Smooth muscle cell (in vitro differentiated cells): ENCODE results near the gene NEB. TPM values are rescaled to one million over a fixed set of nuclear protein-coding genes. Genes with fewer than 3 reads are reported as not detected.

Experiments used
- DNase-seq: peaks from one replicate; lab custom pipeline; 2025; ENCODE audit not compliant: unreplicated experiment; lab: John Stamatoyannopoulos, UW
- H2AFZ ChIP-seq: fragments of 200-600 bp; sonication (generic); 2 replicates; pipeline ENCODE4 v1.6.0; 2016; ENCODE audit warnings: antibody characterized with exemption, low read depth, mild to moderate bottlenecking
- H3F3A ChIP-seq: fragments of 200-600 bp; sonication (generic); 2 replicates; pipeline ENCODE4 v1.6.0; 2017; ENCODE audit warnings: antibody characterized with exemption, low read depth
- H3K27ac ChIP-seq: fragments of 200-600 bp; sonication (generic); 2 replicates; pipeline ENCODE4 v1.5.1; 2016; ENCODE audit warnings: low read depth, mild to moderate bottlenecking
- H3K27me3 ChIP-seq: fragments of 200-600 bp; sonication (generic); 2 replicates; pipeline ENCODE4 v1.6.1; 2016; ENCODE audit warnings: low read depth, mild to moderate bottlenecking
- H3K36me3 ChIP-seq: fragments of 200-600 bp; sonication (generic); 2 replicates; pipeline ENCODE4 v1.5.1; 2016; ENCODE audit warnings: low read depth
- H3K4me1 ChIP-seq: fragments of 200-600 bp; sonication (generic); 2 replicates; pipeline ENCODE4 v1.5.1; 2016; ENCODE audit warnings: low read depth
- H3K4me2 ChIP-seq: fragments of 200-600 bp; sonication (generic); 2 replicates; pipeline ENCODE4 v1.6.0; 2016; ENCODE audit warnings: mild to moderate bottlenecking
- H3K4me3 ChIP-seq: fragments of 200-600 bp; sonication (generic); 2 replicates; pipeline ENCODE4 v1.5.1; 2016; ENCODE audit warnings: mild to moderate bottlenecking
- H3K79me2 ChIP-seq: fragments of 200-600 bp; sonication (generic); 2 replicates; pipeline ENCODE4 v1.6.0; 2016; ENCODE audit warnings: low read depth, mild to moderate bottlenecking
- H3K9ac ChIP-seq: fragments of 200-600 bp; sonication (generic); 2 replicates; pipeline ENCODE4 v1.6.0; 2016; ENCODE audit warnings: low read depth
- H3K9me3 ChIP-seq: fragments of 200-600 bp; sonication (generic); replicated peaks from 2 replicates; pipeline ENCODE4 v1.5.1; 2016; ENCODE audit warnings: low read depth
- H4K20me1 ChIP-seq: fragments of 200-600 bp; sonication (generic); 2 replicates; pipeline ENCODE4 v1.6.0; 2016; ENCODE audit warnings: low read depth
- WGBS: methylation state at CpG from one replicate; pipeline ENCODE4 v1.1.7; 2016; ENCODE audit warnings: low lambda C conversion rate; 5-methylcytosine and 5-hydroxymethylcytosine counted together
- polyA plus RNA-seq: library from polyadenylated mRNA; unstranded; fragments of >200 nt; fragmentation: Nextera tagmentation; extraction: Ambion mirVana; gene quantifications from 2 replicates; pipeline ENCODE4 v1.2.1, GENCODE V29; 2016
- total RNA-seq: library from RNA; depleted of rRNA; stranded (reverse); fragments of >200 nt; gene quantifications from 2 replicates; pipeline ENCODE4 v1.2.3, GENCODE V29; 2014
- TF ChIP-seq, protein P1 (sequence below): fragments of 200-600 bp; sonication (generic); IDR thresholded peaks from 2 replicates; pipeline ENCODE4 v1.5.1; 2017; ENCODE audit warnings: borderline replicate concordance, mild to moderate bottlenecking, antibody characterized with exemption; ENCODE audit not compliant: insufficient read depth, poor library complexity, severe bottlenecking

The NEB gene
- total and polyA plus RNA-seq, 2 experiments from 2014 or later: 0.18 to 1.3 TPM

DNA sequence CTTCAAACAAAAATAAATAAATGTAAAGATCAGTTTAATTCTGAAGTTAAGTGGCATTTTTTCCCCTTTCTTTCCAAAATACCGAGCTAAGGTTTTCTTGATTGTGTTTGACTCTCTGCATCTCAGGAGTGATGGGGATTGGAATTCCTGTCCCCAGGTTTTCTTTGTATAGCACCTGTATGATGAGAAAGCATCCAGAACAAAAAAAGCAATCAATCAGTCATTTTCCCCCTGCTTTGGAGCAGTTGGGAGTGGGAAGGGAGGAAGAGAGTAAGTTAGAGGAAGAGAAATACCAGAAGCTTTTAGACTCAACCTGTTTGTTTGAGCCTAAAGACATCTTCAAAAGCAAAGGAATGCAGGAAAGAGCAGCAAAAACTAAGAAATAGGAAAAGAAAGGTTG is 236.1 kb downstream of the NEB start:
- H3K4me1 ChIP-seq: peaks cover 3% of the 10 kb centered on the region
- WGBS: 76% methylated on average over 1 of the region's 1 CpG
- TF ChIP-seq, protein P1, sequence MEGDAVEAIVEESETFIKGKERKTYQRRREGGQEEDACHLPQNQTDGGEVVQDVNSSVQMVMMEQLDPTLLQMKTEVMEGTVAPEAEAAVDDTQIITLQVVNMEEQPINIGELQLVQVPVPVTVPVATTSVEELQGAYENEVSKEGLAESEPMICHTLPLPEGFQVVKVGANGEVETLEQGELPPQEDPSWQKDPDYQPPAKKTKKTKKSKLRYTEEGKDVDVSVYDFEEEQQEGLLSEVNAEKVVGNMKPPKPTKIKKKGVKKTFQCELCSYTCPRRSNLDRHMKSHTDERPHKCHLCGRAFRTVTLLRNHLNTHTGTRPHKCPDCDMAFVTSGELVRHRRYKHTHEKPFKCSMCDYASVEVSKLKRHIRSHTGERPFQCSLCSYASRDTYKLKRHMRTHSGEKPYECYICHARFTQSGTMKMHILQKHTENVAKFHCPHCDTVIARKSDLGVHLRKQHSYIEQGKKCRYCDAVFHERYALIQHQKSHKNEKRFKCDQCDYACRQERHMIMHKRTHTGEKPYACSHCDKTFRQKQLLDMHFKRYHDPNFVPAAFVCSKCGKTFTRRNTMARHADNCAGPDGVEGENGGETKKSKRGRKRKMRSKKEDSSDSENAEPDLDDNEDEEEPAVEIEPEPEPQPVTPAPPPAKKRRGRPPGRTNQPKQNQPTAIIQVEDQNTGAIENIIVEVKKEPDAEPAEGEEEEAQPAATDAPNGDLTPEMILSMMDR: no peak

DNA sequence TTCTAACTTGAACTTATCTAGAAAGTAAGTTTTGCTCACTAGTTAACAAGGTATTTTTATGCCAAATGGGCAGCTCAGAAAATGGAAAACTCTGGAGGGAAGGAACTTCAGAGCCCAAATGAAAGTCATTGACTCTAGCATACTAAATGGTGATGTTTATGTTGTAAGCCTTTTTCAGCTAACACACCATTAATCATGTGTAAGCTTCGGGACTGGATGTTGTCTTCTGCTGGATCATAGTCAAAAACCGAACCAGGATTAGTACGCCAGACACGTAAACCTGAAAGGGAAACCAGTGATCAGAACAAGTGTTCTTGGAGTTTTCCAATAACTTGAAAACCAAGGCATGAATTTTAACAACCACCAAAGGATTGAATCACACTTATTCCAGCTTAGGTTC is 242.8 kb downstream of the NEB start:
- Histone ChIP-seq H3K27me3 (no peaks in the 10 kb centered on the region), H3K27ac (no peak overlapping the region), H3K9me3 (no peaks in the 10 kb centered on the region), H3K4me2 (no peak overlapping the region), H3K9ac (no peak overlapping the region), H3K4me3 (no peak overlapping the region), H2AFZ (no peak overlapping the region), H3K4me1 (no peaks in the 10 kb centered on the region), H3K36me3 (no peaks in the 10 kb centered on the region), H3K79me2 (no peaks in the 10 kb centered on the region), H4K20me1 (no peaks in the 10 kb centered on the region), H3F3A (no peaks in the 10 kb centered on the region)
- TF ChIP-seq, protein P1: no peak
- no peak for DNase-seq
- WGBS: 80% methylated on average over 4 of the region's 4 CpGs

More for the DNA sequence above, 236.1 kb downstream of the NEB start:
- H3K4me3 ChIP-seq: no peak overlapping the region
- no peak for DNase-seq
- no peaks in the 10 kb centered on the region for H3K27me3 ChIP-seq
- H3K36me3 ChIP-seq: no peaks in the 10 kb centered on the region
- H4K20me1 ChIP-seq: no peaks in the 10 kb centered on the region
- no peak overlapping the region for H2AFZ ChIP-seq
- no peak overlapping the region for H3K4me2 ChIP-seq
- H3K79me2 ChIP-seq: no peaks in the 10 kb centered on the region
- no peaks in the 10 kb centered on the region for H3F3A ChIP-seq
- H3K9me3 ChIP-seq: no peaks in the 10 kb centered on the region
- H3K27ac ChIP-seq: no peak overlapping the region
- H3K9ac ChIP-seq: no peak overlapping the region

DNA sequence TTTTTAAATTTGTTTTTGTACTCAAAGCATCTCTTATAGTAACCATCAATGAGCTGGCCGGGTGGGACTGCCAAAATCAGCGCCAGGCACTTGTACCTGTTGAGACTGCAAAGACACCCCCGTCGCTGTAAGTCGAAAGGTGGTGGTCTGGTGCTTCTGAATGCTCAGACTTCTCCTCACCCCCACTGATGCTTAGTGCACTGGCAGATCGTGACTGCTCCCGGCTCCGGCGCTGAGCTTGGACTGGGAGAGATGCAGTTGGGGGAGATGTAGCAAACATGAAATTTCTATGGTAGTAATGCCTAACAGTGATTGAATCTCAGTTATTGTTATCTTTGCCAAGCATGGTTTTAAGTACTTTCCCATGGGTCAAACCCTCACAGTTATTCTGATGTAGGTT is 244.0 kb downstream of the NEB start:
- Histone ChIP-seq H3K27me3 (no peaks in the 10 kb centered on the region), H3K4me1 (no peaks in the 10 kb centered on the region), H3K9ac (no peak overlapping the region), H3K4me2 (no peak overlapping the region), H4K20me1 (no peaks in the 10 kb centered on the region), H3F3A (no peaks in the 10 kb centered on the region), H3K27ac (no peak overlapping the region), H2AFZ (no peak overlapping the region), H3K9me3 (no peaks in the 10 kb centered on the region), H3K79me2 (no peaks in the 10 kb centered on the region), H3K36me3 (no peaks in the 10 kb centered on the region), H3K4me3 (no peak overlapping the region)
- DNase-seq: no peak
- WGBS: 95% methylated on average over 9 of the region's 9 CpGs
- TF ChIP-seq, protein P1: no peak

DNA sequence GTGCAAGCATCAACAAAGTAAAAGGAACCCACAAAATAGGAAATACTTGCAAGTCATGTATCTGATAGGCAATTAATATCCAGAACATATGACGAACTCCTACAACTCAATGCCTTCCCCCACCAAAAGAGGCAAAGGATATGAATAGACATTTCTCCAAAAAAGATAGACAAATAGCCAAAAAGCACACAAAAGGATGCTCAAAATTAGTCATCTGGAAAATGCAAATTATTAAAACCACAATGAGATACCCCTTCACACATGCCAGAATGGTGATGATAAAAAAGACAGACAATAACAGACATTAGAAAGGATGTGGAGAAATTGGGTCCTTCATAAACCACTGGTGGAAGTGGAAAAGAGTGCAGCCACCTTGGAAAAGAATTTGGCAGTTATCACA is 248.2 kb downstream of the NEB start:
- DNase-seq: no peak
- Histone ChIP-seq H3K36me3 (no peaks in the 10 kb centered on the region), H3K4me1 (no peaks in the 10 kb centered on the region), H3K9me3 (no peaks in the 10 kb centered on the region), H3K27ac (no peak overlapping the region), H2AFZ (no peak overlapping the region), H3K9ac (no peak overlapping the region), H3K4me3 (no peak overlapping the region), H3K4me2 (no peak overlapping the region), H4K20me1 (no peaks in the 10 kb centered on the region), H3F3A (no peaks in the 10 kb centered on the region), H3K79me2 (no peaks in the 10 kb centered on the region), H3K27me3 (no peaks in the 10 kb centered on the region)
- 100% methylated on average over 1 of the region's 1 CpG for WGBS
- TF ChIP-seq, protein P1: no peak
